Heart left ventricle (tissue), 16 donors: ENCODE results near the gene COL2A1. TPM values are rescaled to one million over a fixed set of nuclear protein-coding genes. Genes with fewer than 3 reads are reported as not detected.

Experiments used
- ATAC-seq, 4 donors: fragments of 200-7000 bp; cut with Tn5 transposase; one replicate each; pipeline ENCODE4 v1.9.1; 2020 to 2022; ENCODE audit warnings: moderate library complexity in 4 of 4, mild to moderate bottlenecking in 3 of 4, moderate number of reproducible peaks in 1 of 4
- DNase-seq, 5 donors: peaks; one replicate each; pipeline ENCODE4 v3.0.0-alpha.2; 2020
- H3K27ac ChIP-seq, 12 donors: fragments of 200-600 bp; sonication (generic) in 4 of 12; one replicate each; pipeline versions ENCODE4 v1.5.0 to v1.8.0; 2016 to 2022; ENCODE audit warnings: mild to moderate bottlenecking in 2 of 12
- H3K27me3 ChIP-seq, 9 donors: fragments of 200-600 bp; sonication (generic) in 2 of 9; one replicate each; pipeline versions ENCODE4 v1.5.1 to v1.8.0; 2016 to 2022; ENCODE audit warnings: mild to moderate bottlenecking in 3 of 9
- H3K36me3 ChIP-seq, 9 donors: fragments of 200-600 bp; sonication (generic) in 2 of 9; one replicate each; pipeline versions ENCODE4 v1.5.0 to v1.8.0; 2018 to 2022; ENCODE audit warnings: mild to moderate bottlenecking in 2 of 9
- H3K4me1 ChIP-seq, 12 donors: fragments of 200-600 bp; sonication (generic) in 4 of 12; one replicate each; pipeline versions ENCODE4 v1.5.0 to v1.8.0; 2016 to 2022; ENCODE audit warnings: mild to moderate bottlenecking in 3 of 12
- H3K4me3 ChIP-seq, 12 donors: fragments of 200-600 bp; sonication (generic) in 4 of 12; one replicate each; pipeline versions ENCODE4 v1.5.0 to v1.8.0; 2017 to 2022; ENCODE audit warnings: mild to moderate bottlenecking in 9 of 12, moderate library complexity in 4 of 12
- H3K9me3 ChIP-seq, 12 donors: fragments of 200-600 bp; sonication (generic) in 4 of 12; one replicate each; pipeline versions ENCODE4 v1.5.0 to v1.8.0; 2016 to 2022; ENCODE audit warnings: mild to moderate bottlenecking in 1 of 12
- POLR2A ChIP-seq, 2 donors: fragments of 450-650 bp; IDR thresholded peaks; one replicate each; pipeline ENCODE4 v1.6.1; 2017; ENCODE audit warnings: antibody characterized with exemption in 2 of 2, mild to moderate bottlenecking in 2 of 2, moderate library complexity in 2 of 2
- WGBS, 4 donors: extraction: QIAGEN DNeasy Blood & Tissue Kit in 2 of 4; methylation state at CpG; one replicate each; pipeline versions ENCODE4 v1.1.5 to v1.1.7; 2013 to 2018; 5-methylcytosine and 5-hydroxymethylcytosine counted together
- intact Hi-C, 10 donors: fragments of 100-400 bp; cut with DNase I; formaldehyde crosslinking; loops; one replicate each; pipeline versions ENCODE4 v1.11.1 to v1.14.2; 2022
- polyA plus RNA-seq, 2 donors: library from polyadenylated mRNA; stranded (reverse); fragments of 200-250 nt; gene quantifications; one replicate each; pipeline ENCODE4 v1.2.3, GENCODE V29; 2013
- total RNA-seq, 9 donors: library from RNA; depleted of rRNA in 2 of 9; stranded (reverse); fragments of >200 nt in 2 of 9; fragmentation: NEBNext Ultra II Directional in 3 of 9; extraction: Animal tissue kit (Norgen Biotek cat#: 25700) in 3 of 9; gene quantifications; one replicate each; pipeline versions ENCODE4 v1.1.0 to v1.2.4, GENCODE V29; 2016 to 2023
- TF ChIP-seq, protein P1 (sequence below), 12 donors: fragments of 200-600 bp; sonication (generic) in 4 of 12; IDR thresholded peaks; one replicate each; pipeline versions ENCODE4 v1.5.0 to v1.8.0; 2018 to 2022; ENCODE audit warnings: antibody characterized with exemption in 12 of 12, mild to moderate bottlenecking in 5 of 12
- donor health status: ischemic (EF 13 %, LVEDD 7.1; RV severe dilation, severe dysfunction).
- donor health status: healthy with polysubstance abuse.
- donor health status: DM: no; HTN: yes; CAD: no.
- donor health status: DM: no; HTN: no; CAD: no.
- donor health status: ischemic (EF 25% LVEDD 6.9; RV normal size, moderate dysfunction).
- donor health status: ischemic (EF 25% LVEDD 5.7; RV mildly dilated, moderate dysfunction).
- donor health status: healthy.
- donor health status: DM: yes; HTN: yes; CAD: no.
- donor health status: ischemic (EF 35%, LVEDD 5.7; RV mildly dilated, moderate dysfunction).
- donor health status: nonischemic (EF 11% LVEDD 7.7; RV severe dilation, severe dysfunction).
- donor health status: DM: yes; HTN: yes; CAD: no.
- donor health status: PGD.
- donor health status: ischemic (EF 29% LVEDD 5.4; RV normal size, mild dysfunction).
- donor health status: nonischemic (EF 23%, LVEDD 6.1; RV moderate dilation, normal function).

The COL2A1 gene
- total and polyA plus RNA-seq, 11 donors, result 0.04 to 0.39 (median 0.05) TPM; not detected in 8

DNA sequence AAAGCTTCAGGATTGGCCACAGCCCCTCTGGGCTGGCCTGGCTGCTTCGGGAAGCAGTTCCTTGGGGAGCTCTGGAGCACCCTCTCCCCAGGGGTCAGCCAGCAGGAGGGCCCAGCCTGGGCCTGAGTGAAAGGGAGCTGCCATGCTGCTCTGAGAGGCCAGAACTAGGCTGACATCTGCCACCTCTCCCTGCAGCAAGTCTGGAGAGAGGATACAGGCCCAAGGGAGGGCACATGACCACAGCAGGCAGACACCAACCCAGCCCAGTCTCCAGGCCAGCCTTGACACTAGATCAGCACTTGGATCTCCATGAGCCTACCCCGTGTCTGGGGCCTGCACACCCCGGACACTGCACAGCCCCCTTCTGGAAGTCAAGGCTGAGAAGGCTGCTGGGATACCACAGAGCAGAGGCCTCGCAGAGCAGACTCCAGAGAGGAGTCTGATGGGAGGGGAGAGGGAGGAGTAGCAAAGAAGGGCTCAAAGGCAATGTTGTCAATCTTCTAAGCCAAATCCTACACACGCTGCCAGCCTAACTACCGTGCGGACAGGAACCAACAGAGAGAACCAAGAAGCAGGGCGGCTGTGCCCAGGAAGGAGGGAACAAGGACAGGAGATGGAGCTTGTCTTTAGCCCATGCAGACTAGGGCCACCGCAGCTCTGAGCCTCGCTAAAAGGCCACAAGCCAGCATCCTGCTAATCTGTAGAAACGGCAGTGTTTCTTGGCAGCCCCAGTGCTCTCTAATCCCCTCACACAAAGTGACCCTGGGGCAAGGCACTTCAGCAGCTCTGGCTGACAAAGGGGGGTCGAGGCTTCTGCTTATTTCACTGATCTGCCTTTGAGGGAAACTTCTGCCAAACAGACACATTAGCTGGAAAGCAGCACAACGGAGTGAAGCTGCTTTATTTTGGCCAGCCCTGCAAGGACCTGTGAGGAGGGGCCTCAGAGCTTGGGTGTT lies 12.9 kb downstream of the COL2A1 start:
- H3K36me3 ChIP-seq, result no peaks in the 10 kb centered on the region
- TF ChIP-seq, protein P1, sequence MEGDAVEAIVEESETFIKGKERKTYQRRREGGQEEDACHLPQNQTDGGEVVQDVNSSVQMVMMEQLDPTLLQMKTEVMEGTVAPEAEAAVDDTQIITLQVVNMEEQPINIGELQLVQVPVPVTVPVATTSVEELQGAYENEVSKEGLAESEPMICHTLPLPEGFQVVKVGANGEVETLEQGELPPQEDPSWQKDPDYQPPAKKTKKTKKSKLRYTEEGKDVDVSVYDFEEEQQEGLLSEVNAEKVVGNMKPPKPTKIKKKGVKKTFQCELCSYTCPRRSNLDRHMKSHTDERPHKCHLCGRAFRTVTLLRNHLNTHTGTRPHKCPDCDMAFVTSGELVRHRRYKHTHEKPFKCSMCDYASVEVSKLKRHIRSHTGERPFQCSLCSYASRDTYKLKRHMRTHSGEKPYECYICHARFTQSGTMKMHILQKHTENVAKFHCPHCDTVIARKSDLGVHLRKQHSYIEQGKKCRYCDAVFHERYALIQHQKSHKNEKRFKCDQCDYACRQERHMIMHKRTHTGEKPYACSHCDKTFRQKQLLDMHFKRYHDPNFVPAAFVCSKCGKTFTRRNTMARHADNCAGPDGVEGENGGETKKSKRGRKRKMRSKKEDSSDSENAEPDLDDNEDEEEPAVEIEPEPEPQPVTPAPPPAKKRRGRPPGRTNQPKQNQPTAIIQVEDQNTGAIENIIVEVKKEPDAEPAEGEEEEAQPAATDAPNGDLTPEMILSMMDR (IDR thresholded peaks at IDR 0.05), result no peak
- TF ChIP-seq POLR2A (IDR thresholded peaks at IDR 0.05), result no peak
- H3K4me1 ChIP-seq, result peaks cover 0 to 14% (median 7%) of the 10 kb centered on the region in 12 donors
- intact Hi-C loops, result no loop called here
- H3K27ac ChIP-seq, result no peak overlapping the region
- H3K27me3 ChIP-seq, result no peaks in the 10 kb centered on the region
- no peak for ATAC-seq
- DNase-seq, result no peak
- no peak overlapping the region for H3K4me3 ChIP-seq
- no peaks in the 10 kb centered on the region for H3K9me3 ChIP-seq
- 51 to 69% (median 55%) methylated on average over 12 to 13 of the region's 13 CpGs for WGBS, 4 donors

DNA sequence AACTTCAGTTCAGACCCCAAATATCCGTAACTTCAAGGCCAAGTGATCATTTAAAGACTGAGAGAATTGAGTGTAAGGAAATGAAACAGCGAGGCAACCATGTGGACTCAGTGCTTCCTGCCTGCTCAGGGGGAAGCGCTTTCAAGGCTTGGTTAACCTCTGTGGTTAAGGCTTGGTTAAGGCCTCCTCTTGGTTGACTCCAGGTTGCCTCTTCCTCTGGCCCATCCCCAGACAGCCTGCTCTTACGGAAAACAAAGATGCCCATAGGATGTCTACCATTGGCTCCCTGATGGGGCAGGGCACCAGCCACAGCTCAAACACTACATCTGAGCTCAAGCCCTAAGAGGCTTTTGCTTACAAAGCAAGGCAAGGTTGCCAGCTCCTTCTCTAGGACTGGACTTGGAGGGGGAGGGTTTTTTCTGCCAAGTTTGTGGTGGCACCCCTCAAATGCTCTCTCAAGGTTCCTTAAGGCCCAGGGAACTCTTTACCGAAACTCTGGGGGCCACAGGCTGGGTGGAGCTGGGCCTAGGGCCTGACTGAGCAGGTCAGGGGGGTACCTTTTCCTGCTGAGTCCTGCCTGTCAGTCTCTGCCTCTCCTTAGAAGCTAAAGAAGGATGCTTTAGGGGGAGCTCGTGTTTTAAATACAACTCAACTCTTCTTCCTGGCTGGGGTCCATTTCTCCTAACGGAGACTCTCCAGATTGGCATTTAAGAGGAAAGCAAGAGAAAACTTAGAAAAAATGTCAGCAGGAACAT lies 13.7 kb downstream of the COL2A1 start:
- Histone ChIP-seq H3K27ac (no peak overlapping the region), H3K4me1 (peaks cover 0 to 6% (median 0%) of the 10 kb centered on the region in 12 donors), H3K4me3 (no peak overlapping the region), H3K36me3 (no peaks in the 10 kb centered on the region), H3K9me3 (no peaks in the 10 kb centered on the region), H3K27me3 (no peaks in the 10 kb centered on the region)
- ATAC-seq, result no peak
- WGBS, 4 donors, result 76 to 95% (median 81%) methylated on average over 6 to 7 of the region's 7 CpGs
- DNase-seq, result no peak
- TF ChIP-seq, protein P1 (IDR thresholded peaks at IDR 0.05), result no peak
- TF ChIP-seq POLR2A (IDR thresholded peaks at IDR 0.05), result no peak
- intact Hi-C loops, result no loop called here

DNA sequence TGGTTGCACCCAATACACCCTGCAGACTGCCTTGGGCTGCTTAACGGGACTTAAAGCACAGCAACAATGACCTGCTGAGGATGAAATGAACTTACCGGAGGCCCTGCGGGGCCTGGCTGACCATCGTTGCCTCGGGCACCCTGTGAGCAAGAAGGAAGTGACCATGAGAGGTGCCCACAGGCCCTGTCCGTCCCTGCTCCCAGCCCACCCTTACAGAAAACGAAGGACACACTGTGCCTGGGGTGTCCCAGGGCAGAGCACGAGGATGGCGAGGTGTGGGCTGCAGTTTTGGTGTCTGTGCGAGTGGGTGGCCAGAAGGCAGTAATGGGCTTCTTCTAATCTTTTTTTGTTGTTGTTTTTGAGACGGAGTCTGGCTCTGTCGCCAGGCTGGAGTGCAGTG lies 14.6 kb downstream of the COL2A1 start:
- TF ChIP-seq, protein P1 (IDR thresholded peaks at IDR 0.05), result no peak
- no peak for TF ChIP-seq POLR2A (IDR thresholded peaks at IDR 0.05)
- intact Hi-C loops, result no loop called here
- no peaks in the 10 kb centered on the region for H3K9me3 ChIP-seq
- no peaks in the 10 kb centered on the region for H3K36me3 ChIP-seq
- H3K27ac ChIP-seq, result no peak overlapping the region
- ATAC-seq (no peak), DNase-seq (no peak)
- H3K4me3 ChIP-seq, result no peak overlapping the region
- WGBS, 4 donors, result 83 to 94% (median 91%) methylated on average over 11 to 12 of the region's 12 CpGs
- peaks cover 0 to 6% (median 0%) of the 10 kb centered on the region in 12 donors for H3K4me1 ChIP-seq
- H3K27me3 ChIP-seq, result no peaks in the 10 kb centered on the region

DNA sequence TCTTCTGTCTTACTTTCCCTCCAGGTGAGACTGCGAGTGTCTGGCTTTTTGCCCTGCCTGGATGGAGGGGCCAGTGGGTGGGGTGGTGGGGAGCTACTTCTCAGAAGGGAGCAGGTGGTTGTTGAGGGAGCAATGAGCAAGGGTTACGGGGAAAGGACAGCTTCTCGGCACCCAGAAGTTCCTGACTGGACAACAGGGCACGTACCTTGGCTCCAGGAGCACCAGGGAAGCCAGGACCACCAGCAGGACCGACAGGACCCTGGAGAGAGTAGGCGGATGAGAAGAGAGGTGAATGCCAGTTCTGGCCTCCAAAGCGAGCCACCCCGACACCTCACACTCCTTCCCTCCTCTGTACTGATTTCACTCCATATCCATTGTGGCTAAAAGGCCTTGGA lies 15.3 kb downstream of the COL2A1 start:
- ATAC-seq (no peak), DNase-seq (no peak)
- no peaks in the 10 kb centered on the region for H3K27me3 ChIP-seq
- H3K36me3 ChIP-seq, result no peaks in the 10 kb centered on the region
- no peaks in the 10 kb centered on the region for H3K9me3 ChIP-seq
- H3K4me1 ChIP-seq, result peaks cover 0 to 6% (median 0%) of the 10 kb centered on the region in 12 donors
- no peak overlapping the region for H3K4me3 ChIP-seq
- 91 to 95% (median 94%) methylated on average over 8 of the region's 8 CpGs for WGBS, 4 donors
- no peak overlapping the region for H3K27ac ChIP-seq
- intact Hi-C loops, result no loop called here
- TF ChIP-seq, protein P1 (IDR thresholded peaks at IDR 0.05), result no peak
- TF ChIP-seq POLR2A (IDR thresholded peaks at IDR 0.05), result no peak
